HepG2 (cell line): ENCODE results near the gene GRM7.

Source experiments
- ARID3A ChIP-seq: IDR thresholded peaks from 2 replicates; pipeline ENCODE4 v1.6.1; 2012; ENCODE audit warnings: low read depth, low read length, improper control_type of control experiment
- PLRG1 ChIP-seq: fragments of 450-650 bp; conservative IDR thresholded peaks from 2 replicates; pipeline ENCODE4 v1.6.1; 2016
- SALL2 ChIP-seq: sonication (generic); formaldehyde crosslinking; IDR thresholded peaks from 2 replicates; pipeline ENCODE4 v1.8.1; 2023; ENCODE audit warnings: mild to moderate bottlenecking, missing genetic modification reagents, inconsistent platforms
- ZNF446 ChIP-seq: sonication (generic); formaldehyde crosslinking; IDR thresholded peaks from 2 replicates; pipeline ENCODE4 v1.5.0; 2020; ENCODE audit warnings: mild to moderate bottlenecking, missing genetic modification reagents
- ZNF674 ChIP-seq: sonication (generic); formaldehyde crosslinking; IDR thresholded peaks from 2 replicates; pipeline ENCODE4 v1.5.0; 2020; ENCODE audit warnings: low read depth, mild to moderate bottlenecking, missing genetic modification reagents
- TF ChIP-seq, protein P1 (sequence below): sonication (generic); formaldehyde crosslinking; IDR thresholded peaks from 2 replicates; pipeline ENCODE4 v1.5.0; 2020; ENCODE audit warnings: mild to moderate bottlenecking, missing genetic modification reagents, moderate library complexity

GRCh38 chr3:6929918-6930317, 69.0 kb downstream of the GRM7 start:
- TF ChIP-seq ZNF446 (no peak), SALL2 (CRISPR knock-in tag) (no peak), PLRG1 (no peak), ZNF674 (no peak), ARID3A (no peak)
- TF ChIP-seq, protein P1, sequence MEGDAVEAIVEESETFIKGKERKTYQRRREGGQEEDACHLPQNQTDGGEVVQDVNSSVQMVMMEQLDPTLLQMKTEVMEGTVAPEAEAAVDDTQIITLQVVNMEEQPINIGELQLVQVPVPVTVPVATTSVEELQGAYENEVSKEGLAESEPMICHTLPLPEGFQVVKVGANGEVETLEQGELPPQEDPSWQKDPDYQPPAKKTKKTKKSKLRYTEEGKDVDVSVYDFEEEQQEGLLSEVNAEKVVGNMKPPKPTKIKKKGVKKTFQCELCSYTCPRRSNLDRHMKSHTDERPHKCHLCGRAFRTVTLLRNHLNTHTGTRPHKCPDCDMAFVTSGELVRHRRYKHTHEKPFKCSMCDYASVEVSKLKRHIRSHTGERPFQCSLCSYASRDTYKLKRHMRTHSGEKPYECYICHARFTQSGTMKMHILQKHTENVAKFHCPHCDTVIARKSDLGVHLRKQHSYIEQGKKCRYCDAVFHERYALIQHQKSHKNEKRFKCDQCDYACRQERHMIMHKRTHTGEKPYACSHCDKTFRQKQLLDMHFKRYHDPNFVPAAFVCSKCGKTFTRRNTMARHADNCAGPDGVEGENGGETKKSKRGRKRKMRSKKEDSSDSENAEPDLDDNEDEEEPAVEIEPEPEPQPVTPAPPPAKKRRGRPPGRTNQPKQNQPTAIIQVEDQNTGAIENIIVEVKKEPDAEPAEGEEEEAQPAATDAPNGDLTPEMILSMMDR, result no peak
